Umbilical cord (tissue), 2 donors: ENCODE results near the gene CLN6. TPM values are rescaled to one million over a fixed set of nuclear protein-coding genes. Genes with fewer than 3 reads are reported as not detected.

Experiments
- DNase-seq: peaks from one replicate; pipeline ENCODE4 v3.0.0-alpha.2; 2015; ENCODE audit warnings: low spot score
- total RNA-seq: library from RNA; depleted of rRNA; stranded (reverse); fragments of >200 nt; gene quantifications from one replicate; pipeline ENCODE4 v1.2.3, GENCODE V29; 2014; ENCODE audit warnings: low replicate concordance; ENCODE audit not compliant: insufficient read depth

Gene CLN6
- 9.6 TPM for total RNA-seq

GRCh38 chr15:68229386-68230156 lies at the start of gene CLN6:
Gene CLN6 (minus strand): TSS chr15:68229728. CDS start chr15:68229584, 144 bp downstream.
- DNase-seq = peak; percentile 89

GRCh38 chr15:68278595-68279405 lies 49.3 kb upstream of the CLN6 start:
- DNase-seq = peak; percentile 39

DNA sequence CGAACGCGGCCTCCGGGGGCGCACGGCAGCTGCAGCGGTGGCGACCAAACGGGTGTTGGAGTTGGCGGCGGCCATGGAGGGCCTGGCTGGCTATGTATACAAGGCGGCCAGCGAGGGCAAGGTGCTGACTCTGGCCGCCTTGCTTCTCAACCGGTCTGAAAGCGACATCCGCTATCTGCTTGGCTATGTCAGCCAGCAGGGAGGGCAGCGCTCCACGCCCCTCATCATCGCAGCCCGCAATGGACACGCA lies 48.7 kb upstream of the CLN6 start:
- DNase-seq = no peak

DNA sequence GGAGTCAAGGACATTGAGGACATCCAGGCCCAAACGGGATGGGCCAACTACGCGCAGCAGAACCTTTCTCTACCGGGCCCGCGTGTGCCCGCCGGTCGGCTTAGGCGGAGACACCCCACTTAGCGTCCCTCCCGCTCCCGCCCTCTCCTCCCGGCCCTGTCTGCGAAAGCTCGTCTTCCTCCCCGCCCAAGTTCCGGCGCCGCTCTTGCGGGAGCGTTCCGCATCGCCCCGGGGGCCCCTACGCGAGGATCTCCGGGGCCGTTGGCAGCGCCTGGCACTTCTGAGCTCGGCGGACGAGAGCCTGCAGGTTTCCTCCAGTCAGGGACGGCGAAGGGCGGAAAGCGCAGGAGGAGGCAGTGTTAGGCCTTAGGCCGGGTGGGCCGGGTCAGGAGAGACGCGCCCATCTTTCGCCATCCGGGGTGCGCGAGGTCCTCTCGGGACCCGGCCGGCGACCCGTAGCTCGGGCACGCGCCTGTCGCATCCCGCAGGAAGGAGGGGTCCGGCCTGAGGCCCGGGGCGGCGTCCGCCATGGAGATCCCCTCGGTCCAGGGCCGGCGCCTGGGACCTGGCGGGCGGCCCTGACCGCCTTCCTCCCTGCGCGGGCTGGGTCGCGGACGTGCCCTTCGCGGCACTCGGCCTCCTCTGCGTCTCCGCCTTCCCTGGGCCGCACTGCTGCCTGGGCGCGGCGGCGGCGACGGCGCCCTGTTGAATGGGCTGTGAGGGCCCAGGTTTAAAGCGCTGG lies 48.2 kb upstream of the CLN6 start, which contains the start of gene FEM1B:
Gene FEM1B, plus strand, starts transcription at position 143 of the 742 bp plus-strand sequence. CDS start 673 bp downstream, outside the sequence.
- DNase-seq = peak; percentile 96

DNA sequence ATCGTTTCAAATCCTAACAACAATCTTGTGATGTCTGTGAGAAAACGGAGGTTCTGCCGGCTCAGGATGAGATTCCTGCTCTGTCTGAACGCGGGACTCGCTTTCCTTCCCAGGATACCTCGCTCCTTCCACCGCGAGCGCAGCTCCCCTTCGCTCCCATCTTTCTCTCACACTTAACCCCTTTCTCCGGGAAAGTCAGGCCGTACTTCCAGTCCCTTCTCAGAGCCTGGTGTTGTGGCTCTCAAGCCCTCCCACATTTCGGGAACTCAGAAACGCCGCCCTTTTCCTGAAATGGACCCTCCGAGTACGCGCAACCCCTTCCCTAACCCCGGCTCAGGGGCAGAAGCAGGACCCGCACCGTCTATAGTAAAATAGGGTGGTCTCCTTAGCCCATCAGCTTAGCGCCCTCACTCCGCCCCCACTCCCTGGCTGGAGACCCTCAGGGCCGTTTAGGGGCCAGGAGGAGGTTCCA lies 47.6 kb upstream of the CLN6 start:
- DNase-seq = peak; percentile 86

DNA sequence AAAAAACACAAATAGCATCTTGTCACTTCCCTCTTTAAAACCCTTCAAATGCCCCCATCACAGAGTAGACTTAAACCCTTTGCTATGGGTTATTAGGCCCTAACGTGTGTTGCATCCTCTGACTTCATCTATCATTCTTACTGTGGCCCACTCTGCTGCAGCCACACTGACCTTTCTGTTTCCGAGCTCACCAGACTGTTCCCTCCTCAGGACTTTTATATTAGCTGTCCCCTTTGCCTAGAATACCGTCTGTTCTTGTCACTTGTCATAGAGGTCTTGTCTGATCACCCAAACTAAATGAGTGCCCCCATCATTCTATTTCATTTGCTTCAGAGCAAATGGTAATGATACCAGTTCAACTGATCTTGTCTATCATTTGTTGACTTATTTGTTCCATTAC lies 47.1 kb upstream of the CLN6 start:
- DNase-seq = no peak

DNA sequence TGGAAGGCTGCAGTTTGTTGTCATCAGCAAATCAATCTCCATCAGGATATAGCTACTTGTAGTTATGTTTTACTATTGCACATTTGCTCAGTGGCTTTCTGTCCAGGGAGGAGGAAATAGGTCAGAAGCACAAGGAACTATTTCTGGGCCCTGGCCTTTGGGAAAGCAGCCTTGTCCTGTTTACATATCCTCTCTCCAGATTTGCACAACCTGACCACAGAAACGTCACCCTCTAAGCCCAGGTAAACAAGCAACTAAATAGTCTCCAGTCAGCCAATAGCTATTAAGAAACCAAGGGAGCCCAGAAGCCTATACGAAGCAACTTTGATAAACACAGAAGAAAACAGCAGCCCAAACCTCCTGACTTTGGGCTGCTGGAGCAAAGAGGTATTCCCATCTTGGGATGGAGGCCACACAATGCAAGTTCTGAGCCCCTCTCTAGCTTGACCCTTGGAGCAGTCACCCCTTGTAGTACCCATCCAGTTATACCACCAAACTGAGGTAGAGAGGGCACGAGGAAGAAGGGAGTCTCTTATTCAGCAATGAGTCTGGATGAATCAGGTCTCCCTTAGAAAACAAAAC lies 45.7 kb upstream of the CLN6 start:
- no peak for DNase-seq

DNA sequence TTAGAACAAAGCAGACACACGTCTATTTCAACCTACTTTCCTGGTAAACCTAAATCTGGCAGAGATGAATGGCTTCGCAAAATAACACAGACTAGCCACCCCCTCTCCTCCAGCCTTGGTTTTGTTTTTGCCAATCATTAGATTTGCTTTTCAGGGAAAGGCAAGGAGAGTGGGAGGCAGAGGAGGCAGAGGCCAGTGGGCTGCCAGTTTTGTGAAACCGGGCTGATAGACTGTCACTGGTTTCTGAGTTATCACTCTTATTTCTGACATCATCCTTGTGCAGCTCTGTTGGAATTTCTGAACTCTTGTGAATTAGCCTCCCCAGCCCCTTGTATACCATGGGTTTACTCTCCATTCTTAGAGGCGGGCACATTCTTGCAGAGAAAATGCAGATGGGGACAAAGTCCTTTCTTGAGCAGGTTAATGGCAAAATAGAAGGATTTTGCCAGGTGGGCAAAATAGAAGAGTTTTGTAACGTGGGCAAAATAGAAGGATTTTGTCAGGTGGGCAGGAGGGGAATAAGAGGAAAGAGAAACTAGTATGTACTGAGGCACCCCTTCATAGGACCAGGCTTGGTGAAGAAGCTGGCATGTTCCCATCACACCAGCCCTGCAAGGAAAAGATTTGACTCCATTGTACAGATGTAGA lies 44.8 kb upstream of the CLN6 start:
- no peak for DNase-seq

GRCh38 chr15:68272721-68273271 lies 43.3 kb upstream of the CLN6 start:
- peak; percentile 41 for DNase-seq

- peak; percentile 89 for DNase-seq
These were observed 42.4 kb upstream of the CLN6 start for GRCh38 chr15:68271854-68272471.

- peak; percentile 51 for DNase-seq
These were observed 38.9 kb upstream of the CLN6 start for GRCh38 chr15:68268405-68268804.

DNA sequence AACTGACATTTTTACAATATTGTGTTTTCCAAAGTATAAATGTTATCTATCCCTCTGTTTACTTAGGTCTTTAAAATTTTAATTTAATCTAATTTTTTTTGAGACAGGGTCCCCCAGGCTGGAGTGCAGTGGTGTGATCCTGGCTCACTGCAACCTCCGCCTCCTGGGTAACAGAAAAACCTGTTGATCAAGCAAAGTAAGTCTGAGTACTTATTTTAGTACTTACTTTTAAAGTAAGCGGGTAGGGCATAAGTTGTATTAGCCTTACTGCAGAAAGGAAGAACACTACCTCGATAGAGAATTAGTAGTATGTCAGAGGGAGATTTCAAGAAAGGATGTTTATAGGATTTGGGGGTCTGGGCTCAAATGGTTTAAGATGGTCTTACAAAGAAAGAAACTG lies 36.1 kb upstream of the CLN6 start:
- DNase-seq = no peak

DNA sequence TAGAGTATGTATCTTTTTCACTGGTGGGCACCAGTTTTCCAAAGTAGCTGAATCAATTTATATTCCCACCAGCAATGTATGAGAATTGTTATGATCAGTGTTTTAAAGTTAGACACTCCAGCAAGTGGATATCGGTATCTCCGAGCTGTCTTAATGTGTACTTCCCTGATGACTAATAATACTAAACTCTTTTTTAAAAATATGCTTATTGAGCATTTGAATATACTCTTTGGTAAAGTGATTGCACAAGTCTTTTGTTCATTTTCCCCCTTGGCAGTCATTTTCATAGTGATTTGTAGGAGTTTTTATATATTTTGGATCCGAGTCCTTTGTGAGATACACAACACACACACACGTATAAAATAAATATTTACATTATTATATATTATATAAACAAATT lies 35.6 kb upstream of the CLN6 start:
- DNase-seq = no peak

- no peak for DNase-seq
These were observed 34.8 kb upstream of the CLN6 start for GRCh38 chr15:68264282-68264681.

DNA sequence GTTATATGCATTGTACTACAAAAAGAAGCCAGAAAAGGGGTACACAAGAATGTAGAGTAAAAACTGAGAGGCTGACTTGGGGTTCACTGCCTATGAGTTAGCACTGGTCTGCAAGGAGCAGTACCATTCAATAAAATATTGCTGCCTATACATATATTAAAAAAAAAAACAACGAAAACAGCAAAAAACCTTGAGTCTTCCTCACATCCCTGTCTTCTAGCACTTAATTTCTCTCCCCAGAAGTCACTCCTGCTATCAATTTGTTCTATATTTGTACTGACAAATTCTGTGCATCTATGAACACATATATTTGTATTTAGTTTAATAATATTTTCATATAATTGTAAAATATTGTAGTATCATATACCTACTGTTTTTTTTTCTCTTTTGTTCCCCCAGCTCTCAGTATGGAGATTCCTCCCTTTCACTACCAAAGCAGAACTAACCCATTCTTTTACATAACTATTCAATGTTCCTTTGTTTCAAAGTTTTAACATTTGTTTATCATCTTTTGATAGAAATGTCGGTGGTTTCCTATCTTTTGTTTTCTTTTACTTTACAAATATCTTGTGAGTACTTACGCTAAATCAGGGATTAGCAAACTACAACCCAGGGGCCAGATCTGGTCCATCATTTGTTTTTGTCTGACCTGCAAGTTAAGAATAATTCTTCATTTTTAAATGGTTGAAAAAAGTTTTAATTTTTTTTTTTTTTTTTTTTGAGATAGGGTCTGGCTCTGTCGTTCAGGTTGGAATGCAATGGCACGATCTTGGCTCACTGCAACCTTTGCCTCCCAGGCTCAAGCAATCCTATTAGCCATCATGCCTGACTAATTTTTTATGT lies 33.2 kb upstream of the CLN6 start:
- no peak for DNase-seq

DNA sequence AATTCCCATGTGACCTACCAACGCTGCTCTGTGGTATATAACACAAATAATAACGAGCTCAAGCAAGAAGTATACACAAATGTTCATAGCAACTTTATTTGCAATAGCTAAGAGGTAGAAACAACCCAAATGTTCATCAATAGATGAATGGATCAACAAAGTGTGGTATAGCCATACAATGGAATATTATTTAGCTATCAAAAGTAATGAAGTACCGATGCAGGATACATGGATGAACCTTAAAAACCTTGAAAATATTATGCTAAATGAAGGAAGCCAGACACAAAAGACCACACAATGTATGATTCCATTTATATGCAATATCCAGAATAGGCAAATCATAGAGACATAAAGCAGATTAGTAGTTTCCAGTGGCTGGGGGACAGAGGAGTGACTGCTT lies 32.5 kb upstream of the CLN6 start:
- no peak for DNase-seq

GRCh38 chr15:68261241-68261640 lies 31.7 kb upstream of the CLN6 start:
- DNase-seq = no peak

DNA sequence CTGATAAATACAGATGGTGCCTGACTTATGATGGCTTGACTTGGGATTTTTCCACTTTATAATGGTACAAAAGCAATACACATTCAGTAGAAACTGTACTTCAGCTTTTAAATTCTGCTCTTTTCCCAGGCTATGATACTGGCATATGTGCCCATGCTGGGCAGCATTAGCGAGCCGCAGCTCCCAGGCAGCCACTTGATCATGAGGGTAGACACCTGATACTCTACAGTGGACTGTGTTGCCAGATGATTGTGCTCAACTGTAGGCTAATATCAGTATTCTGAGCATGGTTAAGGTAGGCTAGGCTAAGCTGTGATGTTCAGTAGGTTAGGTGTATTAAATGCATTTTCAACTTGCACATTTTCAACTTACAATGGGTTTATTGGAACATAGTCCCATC lies 30.4 kb upstream of the CLN6 start:
- DNase-seq = no peak

GRCh38 chr15:68258692-68259091 lies 29.2 kb upstream of the CLN6 start:
- no peak for DNase-seq
